Spleen (tissue), 11 donors: ENCODE measurements around the gene RAPGEF4. TPM values are rescaled to one million over a fixed set of nuclear protein-coding genes. Genes with fewer than 3 reads are reported as not detected.

Source experiments
- DNase-seq: peaks from one replicate; pipeline ENCODE4 v3.0.0-alpha.2; 2020
- H3K27ac ChIP-seq, 8 donors: fragments of 200-600 bp; sonication (generic) in 7 of 8; 1 replicate in 4 of 8; 2 replicates in 4 of 8; pipeline versions ENCODE4 v1.5.0 to v1.8.0; 2016 to 2021; ENCODE audit warnings: inconsistent platforms in 4 of 8, mild to moderate bottlenecking in 4 of 8, moderate library complexity in 1 of 8
- H3K27me3 ChIP-seq, 7 donors: fragments of 200-600 bp; sonication (generic) in 6 of 7; replicated peaks in 1 of 7; 1 replicate in 4 of 7; 2 replicates in 3 of 7; pipeline versions ENCODE4 v1.5.0 to v1.8.0; 2016 to 2021; ENCODE audit warnings: inconsistent platforms in 3 of 7, mild to moderate bottlenecking in 1 of 7
- H3K36me3 ChIP-seq, 6 donors: fragments of 200-600 bp; sonication (generic) in 5 of 6; 1 replicate in 4 of 6; 2 replicates in 2 of 6; pipeline versions ENCODE4 v1.5.0 to v1.8.0; 2016 to 2021; ENCODE audit warnings: inconsistent platforms in 2 of 6
- H3K4me1 ChIP-seq, 6 donors: fragments of 200-600 bp; sonication (generic) in 5 of 6; 1 replicate in 3 of 6; 2 replicates in 3 of 6; pipeline versions ENCODE4 v1.5.0 to v1.8.0; 2016 to 2021; ENCODE audit warnings: inconsistent platforms in 3 of 6
- H3K4me3 ChIP-seq, 8 donors: fragments of 200-600 bp; sonication (generic) in 7 of 8; 1 replicate in 4 of 8; 2 replicates in 4 of 8; pipeline versions ENCODE4 v1.5.0 to v1.8.0; 2016 to 2021; ENCODE audit warnings: inconsistent platforms in 4 of 8, mild to moderate bottlenecking in 4 of 8, moderate library complexity in 2 of 8
- H3K9me3 ChIP-seq, 8 donors: fragments of 200-600 bp; sonication (generic) in 7 of 8; 1 replicate in 4 of 8; 2 replicates in 4 of 8; pipeline versions ENCODE4 v1.5.0 to v1.8.0; 2016 to 2021; ENCODE audit warnings: inconsistent platforms in 4 of 8
- POLR2A ChIP-seq, 3 donors: fragments of 450-650 bp; IDR thresholded peaks; one replicate each; pipeline ENCODE4 v1.5.1; 2017; ENCODE audit warnings: antibody characterized with exemption in 3 of 3, mild to moderate bottlenecking in 1 of 3
- POLR2AphosphoS5 ChIP-seq, 3 donors: sonication (generic); formaldehyde crosslinking; IDR thresholded peaks; one replicate each; pipeline ENCODE4 v1.5.1; 2017; ENCODE audit warnings: antibody characterized with exemption in 3 of 3
- WGBS, 5 donors: extraction: QIAGEN DNeasy Blood & Tissue Kit in 3 of 5; methylation state at CpG; one replicate each; pipeline versions ENCODE4 v1.1.5 to v1.1.7; 2013 to 2018; 5-methylcytosine and 5-hydroxymethylcytosine counted together
- intact Hi-C: fragments of 100-400 bp; cut with DNase I; formaldehyde crosslinking; loops from one replicate; pipeline ENCODE4 v1.15.0; 2023; ENCODE audit warnings: low total_unique reads
- polyA plus RNA-seq, 3 donors: library from polyadenylated mRNA; stranded (reverse); fragments of 200-250 nt; gene quantifications; one replicate each; pipeline ENCODE4 v1.2.1, GENCODE V29; 2013
- total RNA-seq, 7 donors: library from RNA; depleted of rRNA in 3 of 7; stranded (reverse); fragments of >200 nt in 3 of 7; fragmentation: NEBNext Ultra II Directional in 4 of 7; extraction: Animal tissue kit (Norgen Biotek cat#: 25700) in 4 of 7; gene quantifications; one replicate each; pipeline versions ENCODE4 v1.1.0 to v1.2.1, GENCODE V29; 2016 to 2021
- TF ChIP-seq, protein P1 (sequence below), 11 experiments: fragments of 200-600 bp in 7 of 11; fragments of 450-650 bp in 4 of 11; sonication (generic) in 4 of 11; IDR thresholded peaks in 8 of 11; conservative IDR thresholded peaks in 3 of 11; 1 replicate in 7 of 11; 2 replicates in 4 of 11; pipeline versions ENCODE4 v1.4.0 to v1.8.0; 2016 to 2021; ENCODE audit warnings: antibody characterized with exemption in 11 of 11, inconsistent platforms in 4 of 11, mild to moderate bottlenecking in 1 of 11
- donor health status: healthy with polysubstance abuse.
- donor health status: DM: no; HTN: no; CAD: no; lungs with moderate emphysema.
- donor health status: DM: no; HTN: no; CAD: no.
- donor health status: Bipolar disorder and iron deficiency.
- donor health status: healthy.
- donor health status: DM: no; HTN: no; CAD: no.
- donor health status: DM: yes; HTN: yes; CAD: no.

RAPGEF4 gene
- total and polyA plus RNA-seq, 10 donors: 0.52 to 11.0 (median 1.9) TPM

DNA sequence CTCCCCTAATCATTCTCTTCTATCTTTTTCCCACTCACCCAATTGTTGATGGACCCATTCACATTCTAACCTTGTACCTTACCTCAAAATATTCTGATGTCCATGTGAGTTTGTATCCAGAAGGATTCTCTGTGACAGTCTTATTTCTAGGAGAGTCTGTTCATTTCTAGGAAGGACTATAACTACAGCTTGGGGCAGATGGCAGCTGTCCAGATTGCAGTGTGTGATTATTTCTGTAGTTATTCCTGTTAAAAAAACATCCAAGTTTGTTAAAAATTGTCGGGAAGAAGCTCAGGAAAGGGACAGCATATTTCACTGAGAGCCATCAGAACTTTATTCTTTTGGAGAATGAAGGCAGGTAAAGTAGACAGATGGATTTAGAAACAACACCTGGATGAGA is 142.6 kb downstream of the RAPGEF4 start:
- intact Hi-C loops: no loop called here
- DNase-seq: no peak
- no peak overlapping the region for H3K4me3 ChIP-seq
- no peaks in the 10 kb centered on the region for H3K4me1 ChIP-seq
- 53 to 78% (median 67%) methylated on average over 1 of the region's 1 CpG for WGBS, 5 donors
- no peaks in the 10 kb centered on the region for H3K36me3 ChIP-seq
- H3K27ac ChIP-seq: no peak overlapping the region
- no peaks in the 10 kb centered on the region for H3K9me3 ChIP-seq
- TF ChIP-seq, protein P1, sequence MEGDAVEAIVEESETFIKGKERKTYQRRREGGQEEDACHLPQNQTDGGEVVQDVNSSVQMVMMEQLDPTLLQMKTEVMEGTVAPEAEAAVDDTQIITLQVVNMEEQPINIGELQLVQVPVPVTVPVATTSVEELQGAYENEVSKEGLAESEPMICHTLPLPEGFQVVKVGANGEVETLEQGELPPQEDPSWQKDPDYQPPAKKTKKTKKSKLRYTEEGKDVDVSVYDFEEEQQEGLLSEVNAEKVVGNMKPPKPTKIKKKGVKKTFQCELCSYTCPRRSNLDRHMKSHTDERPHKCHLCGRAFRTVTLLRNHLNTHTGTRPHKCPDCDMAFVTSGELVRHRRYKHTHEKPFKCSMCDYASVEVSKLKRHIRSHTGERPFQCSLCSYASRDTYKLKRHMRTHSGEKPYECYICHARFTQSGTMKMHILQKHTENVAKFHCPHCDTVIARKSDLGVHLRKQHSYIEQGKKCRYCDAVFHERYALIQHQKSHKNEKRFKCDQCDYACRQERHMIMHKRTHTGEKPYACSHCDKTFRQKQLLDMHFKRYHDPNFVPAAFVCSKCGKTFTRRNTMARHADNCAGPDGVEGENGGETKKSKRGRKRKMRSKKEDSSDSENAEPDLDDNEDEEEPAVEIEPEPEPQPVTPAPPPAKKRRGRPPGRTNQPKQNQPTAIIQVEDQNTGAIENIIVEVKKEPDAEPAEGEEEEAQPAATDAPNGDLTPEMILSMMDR (IDR thresholded peaks at IDR 0.05 in 8 of 11, conservative IDR thresholded peaks at IDR 0.05 in 3 of 11): no peak
- no peak for TF ChIP-seq POLR2A (IDR thresholded peaks at IDR 0.05)
- no peak for TF ChIP-seq POLR2AphosphoS5 (IDR thresholded peaks at IDR 0.05)
- H3K27me3 ChIP-seq: peaks cover 0 to 17% (median 0%) of the 10 kb centered on the region in 7 donors

GRCh38 chr2:172884336-172884735 is 148.7 kb downstream of the RAPGEF4 start:
- H3K4me1 ChIP-seq: peaks cover 0 to under 1% (median 0%) of the 10 kb centered on the region in 6 donors
- intact Hi-C loops: no loop called here
- H3K4me3 ChIP-seq: no peak overlapping the region
- TF ChIP-seq, protein P1 (IDR thresholded peaks at IDR 0.05 in 8 of 11, conservative IDR thresholded peaks at IDR 0.05 in 3 of 11): no peak
- 78 to 97% (median 96%) methylated on average over 1 of the region's 1 CpG for WGBS, 5 donors
- peaks cover 0 to 9% (median 0%) of the 10 kb centered on the region in 7 donors for H3K27me3 ChIP-seq
- H3K27ac ChIP-seq: no peak overlapping the region
- no peak for DNase-seq
- no peaks in the 10 kb centered on the region for H3K9me3 ChIP-seq
- H3K36me3 ChIP-seq: no peaks in the 10 kb centered on the region

GRCh38 chr2:172885996-172886395 is 150.4 kb downstream of the RAPGEF4 start:
- 80 to 92% (median 86%) methylated on average over 3 of the region's 3 CpGs for WGBS, 5 donors
- no peak for DNase-seq
- H3K4me3 ChIP-seq: no peak overlapping the region
- H3K4me1 ChIP-seq: peaks cover 0 to 7% (median 2%) of the 10 kb centered on the region in 6 donors
- no peaks in the 10 kb centered on the region for H3K27me3 ChIP-seq
- no peak overlapping the region for H3K27ac ChIP-seq
- intact Hi-C loops: no loop called here
- no peaks in the 10 kb centered on the region for H3K36me3 ChIP-seq
- no peaks in the 10 kb centered on the region for H3K9me3 ChIP-seq
- no peak for TF ChIP-seq POLR2A (IDR thresholded peaks at IDR 0.05)
- TF ChIP-seq, protein P1 (IDR thresholded peaks at IDR 0.05 in 8 of 11, conservative IDR thresholded peaks at IDR 0.05 in 3 of 11): no peak
- TF ChIP-seq POLR2AphosphoS5 (IDR thresholded peaks at IDR 0.05): no peak

- no peaks in the 10 kb centered on the region for H3K9me3 ChIP-seq
- no peak overlapping the region for H3K4me3 ChIP-seq
- TF ChIP-seq, protein P1 (IDR thresholded peaks at IDR 0.05 in 8 of 11, conservative IDR thresholded peaks at IDR 0.05 in 3 of 11): no peak
- TF ChIP-seq POLR2A (IDR thresholded peaks at IDR 0.05): no peak
- no peak for TF ChIP-seq POLR2AphosphoS5 (IDR thresholded peaks at IDR 0.05)
- no peak overlapping the region for H3K27ac ChIP-seq
- H3K4me1 ChIP-seq: peaks cover 0 to 7% (median 2%) of the 10 kb centered on the region in 6 donors
- 88 to 99% (median 91%) methylated on average over 2 of the region's 2 CpGs for WGBS, 5 donors
- no peaks in the 10 kb centered on the region for H3K36me3 ChIP-seq
- intact Hi-C loops: no loop called here
- H3K27me3 ChIP-seq: no peaks in the 10 kb centered on the region
- DNase-seq: no peak
Observed at GRCh38 chr2:172887280-172887679, 151.6 kb downstream of the RAPGEF4 start.
